B cell (primary cell): ENCODE measurements around the gene IL1F10. TPM values are rescaled to one million over a fixed set of nuclear protein-coding genes. Genes with fewer than 3 reads are reported as not detected.
A peak's percentile ranks its signal among the peaks of the same experiment; 100 is the strongest.

Source experiments
- ATAC-seq: fragments of 200-7000 bp; cut with Tn5 transposase; one replicate; pipeline ENCODE4 v1.10.0; 2021; ENCODE audit warnings: low read depth, mild to moderate bottlenecking, moderate number of reproducible peaks, moderate library complexity
- CTCF ChIA-PET: fragments of 350-600 bp; sonication (Branson Sonifier 250); formaldehyde crosslinking; loops from one replicate; lab custom pipeline; 2021; ENCODE audit warnings: antibody characterized with exemption, inconsistent platforms; lab: Charles Lee
- POLR2A ChIA-PET: fragments of 350-600 bp; sonication (Branson Sonifier 250); formaldehyde crosslinking; loops from one replicate; lab custom pipeline; 2021; ENCODE audit warnings: antibody characterized with exemption; lab: Charles Lee
- DNase-seq: peaks from one replicate; pipeline ENCODE4 v3.0.0; 2013
- H2AFZ ChIP-seq: 2 replicates; pipeline ENCODE4 v1.6.1; 2012; ENCODE audit warnings: mild to moderate bottlenecking, low read depth, low read length; ENCODE audit not compliant: insufficient read depth, poor library complexity, severe bottlenecking
- H3K27ac ChIP-seq, 2 donors: 1 replicate in 1 of 2; 2 replicates in 1 of 2; pipeline ENCODE4 v1.5.1; 2012 to 2013; ENCODE audit warnings: low read length in 2 of 2, mild to moderate bottlenecking in 2 of 2, moderate library complexity in 1 of 2
- H3K27me3 ChIP-seq, 4 experiments: fragments of 200-600 bp in 1 of 4; sonication (generic) in 1 of 4; replicated peaks in 1 of 4; 1 replicate in 2 of 4; 2 replicates in 2 of 4; pipeline versions ENCODE4 v1.6.1 to v1.7.0; 2013 to 2016; ENCODE audit warnings: low read length in 3 of 4, mild to moderate bottlenecking in 2 of 4, mixed read lengths in 1 of 4, moderate library complexity in 1 of 4; ENCODE audit not compliant: insufficient read depth in 4 of 4, control insufficient read depth in 3 of 4; ENCODE audit errors: control extremely low read depth in 1 of 4
- H3K36me3 ChIP-seq, 2 experiments: replicated peaks in 1 of 2; 1 replicate in 1 of 2; 2 replicates in 1 of 2; pipeline versions ENCODE4 v1.6.1 to v1.7.1; 2013; ENCODE audit warnings: low read length in 1 of 2; ENCODE audit not compliant: insufficient read depth in 2 of 2, control insufficient read depth in 1 of 2; ENCODE audit errors: control extremely low read depth in 1 of 2, extremely low read depth in 1 of 2
- H3K4me1 ChIP-seq, 2 donors: fragments of 200-600 bp in 1 of 2; sonication (generic) in 1 of 2; 1 replicate in 1 of 2; 2 replicates in 1 of 2; pipeline versions ENCODE4 v1.5.1 to v1.6.1; 2013 to 2017; ENCODE audit warnings: low read length in 2 of 2; ENCODE audit not compliant: control insufficient read depth in 2 of 2, insufficient read depth in 2 of 2
- H3K4me2 ChIP-seq: replicated peaks from 2 replicates; pipeline ENCODE3; 2012; ENCODE audit warnings: mild to moderate bottlenecking, low read depth, low read length; ENCODE audit not compliant: poor library complexity, severe bottlenecking
- H3K4me3 ChIP-seq, 5 experiments: fragments of 200-600 bp in 1 of 5; sonication (generic) in 1 of 5; 1 replicate in 3 of 5; 2 replicates in 2 of 5; pipeline versions ENCODE4 v1.5.1 to v1.7.0; 2011 to 2016; ENCODE audit warnings: low read length in 4 of 5, mild to moderate bottlenecking in 4 of 5, low read depth in 2 of 5, control low read depth in 1 of 5, moderate library complexity in 1 of 5; ENCODE audit not compliant: insufficient read depth in 1 of 5; ENCODE audit errors: control extremely low read depth in 1 of 5, extremely low read depth in 1 of 5
- H3K79me2 ChIP-seq: fragments of 200-600 bp; sonication (generic); one replicate; pipeline ENCODE4 v1.6.0; 2016; ENCODE audit warnings: low read length; ENCODE audit not compliant: control insufficient read depth, insufficient read depth
- H3K9ac ChIP-seq: fragments of 200-600 bp; sonication (generic); 2 replicates; pipeline ENCODE4 v1.6.1; 2017; ENCODE audit warnings: mild to moderate bottlenecking, low read length, moderate library complexity
- H3K9me3 ChIP-seq, 3 donors: one replicate each; pipeline versions ENCODE4 v1.6.1 to v1.7.1; 2013; ENCODE audit warnings: low read length in 2 of 3; ENCODE audit not compliant: control insufficient read depth in 2 of 3, insufficient read depth in 1 of 3; ENCODE audit errors: control extremely low read depth in 1 of 3
- H4K20me1 ChIP-seq: 2 replicates; pipeline ENCODE4 v1.6.0; 2012; ENCODE audit warnings: mild to moderate bottlenecking, low read length; ENCODE audit not compliant: insufficient read depth, control insufficient read depth, poor library complexity, severe bottlenecking
- H3K27ac Mint-ChIP-seq: one replicate; pipeline ENCODE4 v1.8.0; 2021; ENCODE audit warnings: mixed read lengths
- H3K27me3 Mint-ChIP-seq: one replicate; pipeline ENCODE4 v1.8.0; 2021; ENCODE audit warnings: mixed read lengths
- H3K4me1 Mint-ChIP-seq: one replicate; pipeline ENCODE4 v1.8.0; 2021; ENCODE audit warnings: mixed read lengths
- H3K4me3 Mint-ChIP-seq: one replicate; pipeline ENCODE4 v1.8.0; 2021; ENCODE audit warnings: mixed read lengths
- H3K9me3 Mint-ChIP-seq: one replicate; pipeline ENCODE4 v1.8.0; 2022; ENCODE audit warnings: mixed read lengths; ENCODE audit not compliant: insufficient read depth
- EZH2 ChIP-seq: IDR thresholded peaks from 2 replicates; pipeline ENCODE4 v1.6.1; 2012; ENCODE audit warnings: borderline replicate concordance, low read depth, mild to moderate bottlenecking, moderate library complexity, low read length; ENCODE audit not compliant: insufficient read depth, poor library complexity, severe bottlenecking
- WGBS: methylation state at CpG from one replicate; pipeline ENCODE4 v1.1.5; 2013; ENCODE audit warnings: missing lambda C conversion rate; ENCODE audit not compliant: insufficient coverage; 5-methylcytosine and 5-hydroxymethylcytosine counted together
- intact Hi-C: fragments of 100-400 bp; cut with micrococcal nuclease; formaldehyde crosslinking; loops from one replicate; pipeline ENCODE4 v1.10.0; 2022
- polyA plus RNA-seq: library from polyadenylated mRNA; depleted of rRNA; stranded (reverse); fragments of >200 nt; gene quantifications from 2 replicates; pipeline ENCODE4 v1.2.3, GENCODE V29; 2012
- small RNA-seq: library from RNA; depleted of rRNA; stranded (forward); fragments of <200 nt; gene quantifications from one replicate; pipeline ENCODE3, GENCODE V24; 2012; ENCODE audit warnings: low replicate concordance, low read depth; ENCODE audit not compliant: insufficient read length
- total RNA-seq, 2 donors: library from RNA; stranded (reverse); fragments of 120-200 nt in 1 of 2; gene quantifications; 1 replicate in 1 of 2; 2 replicates in 1 of 2; pipeline versions ENCODE4 v1.2.3 to v1.2.4, GENCODE V29; 2013 to 2022
- TF ChIP-seq, protein P1 (sequence below): fragments of 200-600 bp; IDR thresholded peaks from one replicate; pipeline ENCODE4 v1.8.0; 2022; ENCODE audit warnings: antibody characterized with exemption, mild to moderate bottlenecking

IL1F10 gene
- total and polyA plus RNA-seq, 2 donors (not counting 1 experiment from before 2014, with no cell fraction given) = not detected

DNA sequence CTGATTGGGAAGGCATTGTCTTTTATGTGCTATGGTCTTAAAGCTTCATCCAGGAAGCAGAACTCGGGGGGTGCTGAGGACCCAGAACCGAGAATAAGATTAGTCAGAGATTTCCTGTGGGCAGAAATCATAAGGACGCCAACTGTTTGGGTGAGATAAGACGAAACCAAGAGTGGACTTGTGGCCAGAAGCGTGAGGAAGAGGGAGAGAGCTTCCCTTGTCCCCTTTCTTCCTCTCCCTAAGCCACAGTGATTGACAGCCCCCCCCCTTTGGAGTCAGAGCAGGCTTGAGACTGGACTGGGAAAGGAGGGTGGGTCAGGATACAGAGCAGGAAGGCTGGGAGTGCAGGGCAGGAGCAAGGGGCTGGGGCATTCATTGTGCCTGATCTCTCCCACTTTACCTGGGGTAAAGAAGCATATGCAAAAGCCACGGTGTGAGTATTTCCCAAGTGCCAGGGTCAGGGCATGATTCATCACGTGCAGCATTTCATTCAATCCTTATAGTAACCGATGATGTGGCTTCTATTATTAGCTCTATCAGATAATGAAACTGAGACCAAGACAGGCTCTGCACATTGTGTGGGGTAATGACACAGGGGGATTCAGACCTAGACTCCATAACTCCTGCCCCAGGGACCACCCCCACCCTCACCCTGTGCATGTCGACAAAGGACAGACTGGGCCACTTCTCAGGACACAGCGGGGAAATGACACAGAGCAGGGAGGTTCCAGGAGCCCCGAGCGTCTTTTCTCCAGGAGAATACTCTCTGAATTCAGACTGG is 56.6 kb downstream of the IL1F10 start:
- Histone ChIP-seq H3K27me3 (peaks cover 0 to 5% (median 1%) of the 10 kb centered on the region in 4 experiments), H3K79me2 (no peaks in the 10 kb centered on the region), H3K27ac (no peak overlapping the region), H3K9ac (no peak overlapping the region), H3K9me3 (no peaks in the 10 kb centered on the region), H3K4me2 (peak overlapping the region; percentile 14), H3K4me3 (no peak overlapping the region), H3K36me3 (no peaks in the 10 kb centered on the region), H4K20me1 (no peaks in the 10 kb centered on the region), H3K4me1 (peaks cover 12 to 15% of the 10 kb centered on the region in 2 donors), H2AFZ (no peak overlapping the region)
- peaks cover 24% of the 10 kb centered on the region for H3K4me1 Mint-ChIP-seq
- peaks cover 11% of the 10 kb centered on the region for H3K27me3 Mint-ChIP-seq
- DNase-seq (no peak), ATAC-seq (no peak)
- H3K27ac Mint-ChIP-seq = no peak overlapping the region
- ChIA-PET CTCF (interaction anchor here (1.1 to 1.9 kb wide), 5 partner anchors 11 to 75 kb away, joined by 3 to 7 read pairs (median 3); no protein-coding TSS in a partner anchor), POLR2A (no interaction called here)
- no peak overlapping the region for H3K4me3 Mint-ChIP-seq
- intact Hi-C loops = no loop called here
- no peaks in the 10 kb centered on the region for H3K9me3 Mint-ChIP-seq
- no peak for TF ChIP-seq EZH2
- TF ChIP-seq, protein P1, sequence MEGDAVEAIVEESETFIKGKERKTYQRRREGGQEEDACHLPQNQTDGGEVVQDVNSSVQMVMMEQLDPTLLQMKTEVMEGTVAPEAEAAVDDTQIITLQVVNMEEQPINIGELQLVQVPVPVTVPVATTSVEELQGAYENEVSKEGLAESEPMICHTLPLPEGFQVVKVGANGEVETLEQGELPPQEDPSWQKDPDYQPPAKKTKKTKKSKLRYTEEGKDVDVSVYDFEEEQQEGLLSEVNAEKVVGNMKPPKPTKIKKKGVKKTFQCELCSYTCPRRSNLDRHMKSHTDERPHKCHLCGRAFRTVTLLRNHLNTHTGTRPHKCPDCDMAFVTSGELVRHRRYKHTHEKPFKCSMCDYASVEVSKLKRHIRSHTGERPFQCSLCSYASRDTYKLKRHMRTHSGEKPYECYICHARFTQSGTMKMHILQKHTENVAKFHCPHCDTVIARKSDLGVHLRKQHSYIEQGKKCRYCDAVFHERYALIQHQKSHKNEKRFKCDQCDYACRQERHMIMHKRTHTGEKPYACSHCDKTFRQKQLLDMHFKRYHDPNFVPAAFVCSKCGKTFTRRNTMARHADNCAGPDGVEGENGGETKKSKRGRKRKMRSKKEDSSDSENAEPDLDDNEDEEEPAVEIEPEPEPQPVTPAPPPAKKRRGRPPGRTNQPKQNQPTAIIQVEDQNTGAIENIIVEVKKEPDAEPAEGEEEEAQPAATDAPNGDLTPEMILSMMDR = no peak
- 38% methylated on average over 3 of the region's 12 CpGs for WGBS

Small RNAs within 50 kb of the gene (small RNA-seq; reads per million reads assigned to genes)
- not detected for gene RNU6-1180P

Other genes starting within 250 kb of the IL1F10 start
- 0.20 TPM in 1 of 2 replicates, not detected in the other for gene IL1B, start 231.2 kb upstream of the IL1F10 start, total RNA-seq
- 3.6 and 13.1 TPM in 2 replicates for gene IL1B, start 231.2 kb upstream of the IL1F10 start, polyA plus RNA-seq
- 0.79 TPM in 1 of 2 replicates, not detected in the other for gene IL37, start 156.8 kb upstream of the IL1F10 start, total RNA-seq
- gene IL37, start 156.8 kb upstream of the IL1F10 start, polyA plus RNA-seq = not detected in 2 replicates
- gene IL36G, start 90.0 kb upstream of the IL1F10 start, total RNA-seq = not detected in 2 replicates
- gene IL36G, start 90.0 kb upstream of the IL1F10 start, polyA plus RNA-seq = not detected in 2 replicates
- not detected in 2 replicates for gene IL36A, start 62.5 kb upstream of the IL1F10 start, total RNA-seq
- not detected in 2 replicates for gene IL36A, start 62.5 kb upstream of the IL1F10 start, polyA plus RNA-seq
- gene IL36B, start 15.1 kb upstream of the IL1F10 start, total RNA-seq = not detected in 2 replicates
- not detected in 2 replicates for gene IL36B, start 15.1 kb upstream of the IL1F10 start, polyA plus RNA-seq
- gene IL36RN, start 8.8 kb upstream of the IL1F10 start, total RNA-seq = not detected in 2 replicates
- not detected in 2 replicates for gene IL36RN, start 8.8 kb upstream of the IL1F10 start, polyA plus RNA-seq
- not detected in 2 replicates for gene IL1RN, start 59.6 kb downstream of the IL1F10 start, total RNA-seq
- 0.40 and 0.79 TPM in 2 replicates for gene IL1RN, start 59.6 kb downstream of the IL1F10 start, polyA plus RNA-seq
- gene PSD4, start 106.0 kb downstream of the IL1F10 start, total RNA-seq = 203 and 217 TPM in 2 replicates
- 87.1 and 113 TPM in 2 replicates for gene PSD4, start 106.0 kb downstream of the IL1F10 start, polyA plus RNA-seq
- 0.64 and 1.2 TPM in 2 replicates for gene PAX8, start 211.0 kb downstream of the IL1F10 start, total RNA-seq
- 0.45 TPM in 2 replicates for gene PAX8, start 211.0 kb downstream of the IL1F10 start, polyA plus RNA-seq